Suprapubic skin (tissue), 4 donors: ENCODE data around the gene GNPTAB. TPM values are rescaled to one million over a fixed set of nuclear protein-coding genes. Genes with fewer than 3 reads are reported as not detected.

Experiments
- DNase-seq, 2 donors: peaks; one replicate each; pipeline ENCODE4 v3.0.0-alpha.2; 2019; ENCODE audit warnings: low spot score in 2 of 2
- H3K27ac ChIP-seq: fragments of 200-600 bp; sonication (generic); one replicate; pipeline ENCODE4 v1.5.1; 2019
- H3K27me3 ChIP-seq: fragments of 200-600 bp; sonication (generic); one replicate; pipeline ENCODE4 v1.5.1; 2019
- H3K36me3 ChIP-seq: fragments of 200-600 bp; sonication (generic); one replicate; pipeline ENCODE4 v1.5.1; 2019
- H3K4me1 ChIP-seq: fragments of 200-600 bp; sonication (generic); one replicate; pipeline ENCODE4 v1.5.1; 2019
- H3K4me3 ChIP-seq: fragments of 200-600 bp; sonication (generic); one replicate; pipeline ENCODE4 v1.5.1; 2019; ENCODE audit warnings: mild to moderate bottlenecking
- H3K9me3 ChIP-seq: fragments of 200-600 bp; sonication (generic); one replicate; pipeline ENCODE4 v1.5.1; 2019
- CTCF ChIP-seq, 2 donors: fragments of 200-600 bp in 1 of 2; fragments of 450-650 bp in 1 of 2; sonication (generic) in 1 of 2; IDR thresholded peaks; one replicate each; pipeline ENCODE4 v1.5.1; 2016 to 2019; ENCODE audit warnings: antibody characterized with exemption in 2 of 2, mild to moderate bottlenecking in 1 of 2, moderate library complexity in 1 of 2
- EP300 ChIP-seq: sonication (generic); formaldehyde crosslinking; IDR thresholded peaks from one replicate; pipeline ENCODE4 v1.6.1; 2017; ENCODE audit warnings: antibody characterized with exemption
- POLR2A ChIP-seq, 2 donors: fragments of 450-650 bp; IDR thresholded peaks; one replicate each; pipeline ENCODE4 v1.6.1; 2017; ENCODE audit warnings: antibody characterized with exemption in 2 of 2, mild to moderate bottlenecking in 2 of 2, moderate library complexity in 2 of 2
- POLR2AphosphoS5 ChIP-seq, 3 donors: sonication (generic); formaldehyde crosslinking; IDR thresholded peaks; one replicate each; pipeline ENCODE4 v1.6.1; 2017; ENCODE audit warnings: antibody characterized with exemption in 3 of 3
- WGBS: methylation state at CpG from one replicate; pipeline ENCODE4 v1.1.5; 2018; 5-methylcytosine and 5-hydroxymethylcytosine counted together
- total RNA-seq, 4 donors: library from RNA; depleted of rRNA; stranded (reverse); fragments of >200 nt; gene quantifications; one replicate each; pipeline ENCODE4 v1.1.0, GENCODE V29; 2016

GNPTAB gene
- total RNA-seq, 4 donors from 2014 or later = 25.0 to 68.2 (median 45.8) TPM

GRCh38 chr12:101783838-101784237, 46.9 kb downstream of the GNPTAB start:
- TF ChIP-seq POLR2AphosphoS5 (IDR thresholded peaks at IDR 0.05) (no peak), POLR2A (IDR thresholded peaks at IDR 0.05) (no peak), CTCF (IDR thresholded peaks at IDR 0.05) (no peak)
- Histone ChIP-seq H3K9me3 (no peaks in the 10 kb centered on the region), H3K4me3 (no peak overlapping the region), H3K4me1 (no peaks in the 10 kb centered on the region), H3K36me3 (peaks cover 27% of the 10 kb centered on the region), H3K27me3 (no peaks in the 10 kb centered on the region), H3K27ac (no peak overlapping the region)
- DNase-seq = no peak
- WGBS = 83% methylated on average over 2 of the region's 2 CpGs

DNA sequence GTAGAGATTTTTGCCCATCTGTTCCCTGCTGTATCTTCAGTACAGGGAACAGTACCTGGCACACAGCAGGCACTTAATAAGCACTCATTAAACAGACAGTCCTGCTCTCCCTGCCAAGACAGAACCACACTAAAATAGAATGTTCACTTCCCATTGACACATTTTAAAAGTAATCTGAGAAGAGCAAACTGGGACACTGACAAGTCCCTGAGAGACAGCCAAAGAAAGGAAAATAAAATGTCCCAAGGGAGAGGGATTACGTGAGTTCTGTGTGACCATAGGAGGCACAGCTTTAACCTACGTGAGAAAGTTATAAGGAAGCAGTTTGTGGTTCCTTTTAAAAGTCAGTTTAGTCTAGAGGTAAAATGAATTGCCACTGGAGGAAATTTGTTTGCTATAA, 47.6 kb downstream of the GNPTAB start:
- no peaks in the 10 kb centered on the region for H3K27me3 ChIP-seq
- WGBS = 71% methylated on average over 2 of the region's 2 CpGs
- H3K9me3 ChIP-seq = no peaks in the 10 kb centered on the region
- H3K4me1 ChIP-seq = no peaks in the 10 kb centered on the region
- no peak overlapping the region for H3K4me3 ChIP-seq
- DNase-seq = no peak
- TF ChIP-seq POLR2A (IDR thresholded peaks at IDR 0.05) (no peak), CTCF (IDR thresholded peaks at IDR 0.05) (no peak), EP300 (no peak), POLR2AphosphoS5 (IDR thresholded peaks at IDR 0.05) (no peak)
- no peak overlapping the region for H3K27ac ChIP-seq
- H3K36me3 ChIP-seq = peaks cover 24% of the 10 kb centered on the region

GRCh38 chr12:101782273-101782731, 48.5 kb downstream of the GNPTAB start:
- Histone ChIP-seq H3K27ac (no peak overlapping the region), H3K4me3 (no peak overlapping the region), H3K9me3 (no peaks in the 10 kb centered on the region), H3K36me3 (peaks cover 23% of the 10 kb centered on the region), H3K4me1 (no peaks in the 10 kb centered on the region), H3K27me3 (no peaks in the 10 kb centered on the region)
- TF ChIP-seq POLR2A (IDR thresholded peaks at IDR 0.05) (no peak), EP300 (no peak), CTCF (IDR thresholded peaks at IDR 0.05) (no peak), POLR2AphosphoS5 (IDR thresholded peaks at IDR 0.05) (no peak)
- WGBS = 83% methylated on average over 3 of the region's 3 CpGs
- DNase-seq = no peak

DNA sequence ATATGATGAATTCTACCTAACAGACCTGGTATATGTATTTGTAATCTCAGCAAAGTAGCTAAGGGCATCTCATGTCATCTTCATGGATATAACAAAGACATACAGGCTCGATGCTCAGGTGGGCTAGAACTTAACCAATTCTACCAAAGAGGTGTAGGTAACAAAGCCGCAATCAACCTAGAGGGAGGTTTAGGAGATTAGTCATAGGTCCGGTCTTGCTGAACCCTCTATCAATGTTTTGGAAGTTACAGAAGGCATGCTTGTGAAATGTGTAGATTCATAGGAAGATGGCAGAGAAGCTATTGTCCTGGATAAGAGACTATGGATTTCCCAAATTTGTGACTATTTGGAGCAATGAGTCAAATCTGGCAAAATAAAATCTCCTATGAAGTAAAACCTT, 48.9 kb downstream of the GNPTAB start:
- Histone ChIP-seq H3K9me3 (no peaks in the 10 kb centered on the region), H3K27me3 (no peaks in the 10 kb centered on the region), H3K4me1 (no peaks in the 10 kb centered on the region), H3K27ac (no peak overlapping the region), H3K4me3 (no peak overlapping the region), H3K36me3 (peaks cover 23% of the 10 kb centered on the region)
- TF ChIP-seq POLR2AphosphoS5 (IDR thresholded peaks at IDR 0.05) = no peak
- TF ChIP-seq EP300 = no peak
- TF ChIP-seq POLR2A (IDR thresholded peaks at IDR 0.05) = no peak
- TF ChIP-seq CTCF (IDR thresholded peaks at IDR 0.05) = no peak
- 94% methylated on average over 3 of the region's 3 CpGs for WGBS
- no peak for DNase-seq

DNA sequence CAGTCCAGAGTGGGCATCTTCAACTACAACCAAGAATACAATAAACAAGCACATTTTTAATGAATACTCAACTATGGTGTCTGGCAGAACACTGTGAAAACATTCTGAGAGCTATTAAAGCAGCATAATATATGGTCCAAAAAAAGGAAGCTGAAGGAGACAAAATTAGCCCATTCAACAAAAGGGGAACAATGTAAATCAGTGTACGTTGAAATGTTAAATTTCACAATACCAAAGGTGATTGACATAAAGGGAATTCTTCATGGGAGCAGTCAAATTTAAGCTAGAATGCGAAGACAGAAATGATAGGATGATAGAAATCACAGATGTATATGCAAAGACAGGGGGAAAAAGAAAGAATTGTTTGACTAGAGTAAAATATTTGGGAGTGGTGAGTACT, 50.2 kb downstream of the GNPTAB start:
- Histone ChIP-seq H3K27me3 (no peaks in the 10 kb centered on the region), H3K4me1 (no peaks in the 10 kb centered on the region), H3K36me3 (peaks cover 27% of the 10 kb centered on the region), H3K9me3 (no peaks in the 10 kb centered on the region), H3K4me3 (no peak overlapping the region), H3K27ac (no peak overlapping the region)
- no peak for DNase-seq
- 81% methylated on average over 2 of the region's 2 CpGs for WGBS
- TF ChIP-seq CTCF (IDR thresholded peaks at IDR 0.05) (no peak), POLR2A (IDR thresholded peaks at IDR 0.05) (no peak), POLR2AphosphoS5 (IDR thresholded peaks at IDR 0.05) (no peak), EP300 (no peak)
